ENCODE results near the gene PRKN. TPM values are rescaled to one million over a fixed set of nuclear protein-coding genes. Genes with fewer than 3 reads are reported as not detected.

PRKN gene
- total RNA-seq, 1 experiment from 2014 or later = 2.0 TPM

- no peak for DNase-seq
- Histone ChIP-seq H2BK15ac (ENCODE audit: low read depth, low read length) (no peak overlapping the region), H4K5ac (ENCODE audit: insufficient read length, low read depth, low read length) (no peak overlapping the region), H2AFZ (ENCODE audit: low read length) (no peak overlapping the region), H3K4me2 (ENCODE audit: insufficient read depth, insufficient read length, low read length) (no peak overlapping the region), H4K91ac (ENCODE audit: insufficient read length, low read depth, low read length) (no peak overlapping the region), H3K79me2 (ENCODE audit: insufficient read depth, low read length) (no peaks in the 10 kb centered on the region), H2BK12ac (ENCODE audit: insufficient read length, low read depth, low read length) (no peak overlapping the region), H2BK20ac (ENCODE audit: low read depth, low read length, poor library complexity, severe bottlenecking) (no peak overlapping the region), H2BK120ac (ENCODE audit: low read depth, low read length, poor library complexity, severe bottlenecking) (no peak overlapping the region), H3K4me1 (ENCODE audit: insufficient read depth, low read length) (no peaks in the 10 kb centered on the region), H3K18ac (ENCODE audit: insufficient read length, low read depth, low read length) (no peak overlapping the region), H3K23me2 (ENCODE audit: insufficient read length, low read depth, low read length, poor library complexity, severe bottlenecking) (no peaks in the 10 kb centered on the region), H4K20me1 (ENCODE audit: control insufficient read depth, insufficient read depth, insufficient read length) (no peaks in the 10 kb centered on the region), H3T11ph (ENCODE audit: low read length) (no peak overlapping the region), H2AK5ac (ENCODE audit: insufficient read length, low read length) (no peak overlapping the region), H3K79me1 (ENCODE audit: insufficient read depth, low read depth, low read length, poor library complexity, severe bottlenecking) (no peaks in the 10 kb centered on the region), H3K27me3 (ENCODE audit: insufficient read depth, low read length) (no peaks in the 10 kb centered on the region), H3K9ac (ENCODE audit: extremely low read depth, insufficient read length, low read length) (no peak overlapping the region), H3K14ac (ENCODE audit: insufficient read depth, low read length) (no peak overlapping the region), H3K4ac (ENCODE audit: low read depth, low read length) (no peak overlapping the region), H3K9me3 (ENCODE audit: control insufficient read depth, low read depth, low read length) (no peaks in the 10 kb centered on the region), H3K27ac (ENCODE audit: insufficient read length, low read depth, low read length) (no peak overlapping the region), H3K23ac (ENCODE audit: insufficient read length, low read depth, low read length) (no peak overlapping the region), H2BK5ac (ENCODE audit: insufficient read length, low read length) (no peak overlapping the region), H4K8ac (replicated peaks; ENCODE audit: insufficient read length, low read depth, low read length) (no peak overlapping the region), H3K56ac (ENCODE audit: insufficient read length, low read depth, low read length) (no peak overlapping the region)
- Mint-ChIP-seq H3K4me1 (no peaks in the 10 kb centered on the region), H3K36me3 (ENCODE audit: insufficient read depth in 1 of 3, low read depth in 3 of 3) (no peaks in the 10 kb centered on the region), H3K27ac (no peak overlapping the region), H3K9me3 (no peaks in the 10 kb centered on the region), H3K4me3 (no peak overlapping the region), H3K27me3 (ENCODE audit: low read depth) (no peaks in the 10 kb centered on the region; the same call in 1 of the 2 replicates)
- WGBS (ENCODE audit: extremely low coverage, insufficient read length, low lambda C conversion rate) = no CpG with 5 or more reads among the region's 1 CpG
- no peak for TF ChIP-seq CTCF (conservative IDR thresholded peaks at IDR 0.05)
Observed at GRCh38 chr6:161651949-161652348, 1075.6 kb downstream of the PRKN start.
